Activated CD4-positive, alpha-beta memory T cell treated with anti-CD3 and anti-CD28 coated beads, Interleukin-2, amount 10 ng/mL, durations not matched to agents 7 days and 5 days (primary cell): ENCODE results near the gene TAF11. TPM values are rescaled to one million over a fixed set of nuclear protein-coding genes. Genes with fewer than 3 reads are reported as not detected.
"Not testable (repeated sequence)": the region's sequence is repeated elsewhere in the genome, so short reads cannot be mapped to it uniquely, and the experiment has no call there.

ENCODE experiments used
- CTCF ChIA-PET: fragments of 350-600 bp; sonication (Branson Sonifier 250); formaldehyde crosslinking; loops from one replicate; lab custom pipeline; 2021; ENCODE audit warnings: antibody characterized with exemption, inconsistent platforms; lab: Charles Lee
- POLR2A ChIA-PET: fragments of 350-600 bp; sonication (Branson Sonifier 250); formaldehyde crosslinking; loops from one replicate; lab custom pipeline; 2021; ENCODE audit warnings: antibody characterized with exemption; lab: Charles Lee
- DNase-seq: peaks from one replicate; pipeline ENCODE4 v3.0.0-alpha.2; 2020
- H3K27ac Mint-ChIP-seq: one replicate; pipeline ENCODE4 v1.8.0; 2021; ENCODE audit warnings: mild to moderate bottlenecking, mixed read lengths
- H3K27me3 Mint-ChIP-seq: one replicate; pipeline ENCODE4 v1.8.0; 2021; ENCODE audit warnings: mixed read lengths
- H3K36me3 Mint-ChIP-seq: one replicate; pipeline ENCODE4 v1.8.0; 2021; ENCODE audit warnings: low read depth, mixed read lengths
- H3K4me1 Mint-ChIP-seq: one replicate; pipeline ENCODE4 v1.8.0; 2021; ENCODE audit warnings: mixed read lengths
- H3K4me3 Mint-ChIP-seq: one replicate; pipeline ENCODE4 v1.8.0; 2021; ENCODE audit warnings: mild to moderate bottlenecking, mixed read lengths
- H3K9me3 Mint-ChIP-seq: one replicate; pipeline ENCODE4 v1.8.0; 2021; ENCODE audit warnings: mixed read lengths
- total RNA-seq, 2 experiments: library from RNA; stranded (reverse); gene quantifications; one replicate each; pipeline ENCODE4 v1.2.3, GENCODE V29; 2021

The TAF11 gene
- total RNA-seq, 2 experiments from 2014 or later, result 27.4 to 28.5 TPM

DNA sequence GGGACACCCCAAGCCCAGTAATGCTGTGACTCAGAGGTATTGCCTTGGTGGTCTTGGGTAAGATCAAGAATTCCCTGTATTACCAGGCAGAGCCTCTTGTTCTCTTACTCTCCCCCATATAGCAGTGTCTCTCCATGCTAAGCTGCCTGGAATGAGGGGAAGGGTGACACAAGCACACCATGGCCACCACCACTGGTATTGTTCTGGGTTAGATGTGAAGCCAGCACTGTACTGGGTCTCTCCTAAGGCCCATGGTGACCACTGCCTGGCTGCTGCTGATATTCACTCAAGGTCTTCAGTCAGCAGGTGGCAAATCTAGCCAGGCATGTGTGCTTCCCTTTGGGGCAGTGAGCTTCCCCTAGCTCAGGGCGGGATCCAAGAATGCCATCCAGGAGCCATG lies 36.5 kb downstream of the TAF11 start:
- CTCF ChIA-PET, result no interaction called here
- no peaks in the 10 kb centered on the region for H3K9me3 Mint-ChIP-seq
- no peak for DNase-seq
- POLR2A ChIA-PET, result interaction anchor here (1.2 to 1.5 kb wide), 2 partner anchors 36 to 38 kb away, joined by 3 read pairs; partner anchors contain the start of genes ANKS1A and TAF11
- peaks cover 5% of the 10 kb centered on the region for H3K36me3 Mint-ChIP-seq
- no peak overlapping the region for H3K4me3 Mint-ChIP-seq
- H3K4me1 Mint-ChIP-seq, result no peaks in the 10 kb centered on the region
- H3K27me3 Mint-ChIP-seq, result no peaks in the 10 kb centered on the region
- H3K27ac Mint-ChIP-seq, result no peak overlapping the region

DNA sequence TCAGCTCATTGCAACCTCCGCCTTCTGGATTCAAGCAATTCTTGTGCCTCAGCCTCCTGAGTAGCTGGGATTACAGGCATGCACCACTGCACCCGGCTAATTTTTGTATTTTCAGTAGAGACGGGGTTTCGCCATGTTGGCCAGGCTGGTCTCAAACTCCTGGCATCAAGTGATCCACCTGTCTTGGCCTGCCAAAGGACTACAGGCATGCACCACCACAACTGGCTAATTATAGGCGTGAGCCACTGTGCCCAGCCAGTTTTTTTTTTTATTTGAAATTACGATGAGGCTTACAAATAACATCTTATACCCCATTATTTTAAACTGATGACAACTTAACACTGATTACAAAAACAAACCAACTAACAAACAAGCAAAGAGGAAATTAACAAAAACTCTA lies 38.8 kb downstream of the TAF11 start:
- H3K9me3 Mint-ChIP-seq, H3K4me3 Mint-ChIP-seq, H3K27ac Mint-ChIP-seq, H3K36me3 Mint-ChIP-seq, DNase-seq, H3K27me3 Mint-ChIP-seq, POLR2A ChIA-PET, H3K4me1 Mint-ChIP-seq, CTCF ChIA-PET: not testable (repeated sequence)

DNA sequence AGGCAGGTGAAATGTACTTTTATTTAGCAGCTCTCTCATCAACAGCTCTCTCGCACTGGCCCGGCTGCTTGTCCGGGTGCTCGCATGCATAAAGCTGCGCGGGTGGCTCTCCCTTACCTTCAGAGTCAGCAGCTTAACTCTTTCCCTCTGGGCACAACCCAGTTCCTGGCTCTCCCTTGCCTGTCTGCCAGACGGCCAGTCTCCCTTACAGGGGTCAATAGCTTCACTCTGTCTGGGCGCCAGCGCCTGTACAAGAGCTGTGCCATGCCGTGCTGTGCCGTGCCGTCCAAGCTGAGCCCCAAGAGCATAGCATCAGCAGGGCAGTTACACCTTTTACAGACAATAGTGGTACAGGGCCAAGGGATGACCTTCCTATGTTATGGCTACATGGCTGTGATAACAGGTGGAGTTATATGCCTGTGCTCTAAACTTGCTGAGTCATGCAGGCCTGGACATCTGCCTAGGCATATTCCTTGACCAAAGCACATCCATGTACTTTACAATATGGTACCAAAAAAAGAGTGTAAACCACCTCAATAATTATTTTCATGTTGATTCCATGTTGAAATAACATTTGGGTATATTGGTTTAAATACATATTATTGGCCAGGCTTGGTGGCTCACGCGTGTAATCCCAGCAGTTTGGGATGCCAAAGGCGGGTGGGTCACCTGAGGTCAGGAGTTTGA lies 48.0 kb downstream of the TAF11 start:
- no peaks in the 10 kb centered on the region for H3K9me3 Mint-ChIP-seq
- H3K27ac Mint-ChIP-seq, result no peak overlapping the region
- no peaks in the 10 kb centered on the region for H3K27me3 Mint-ChIP-seq
- CTCF ChIA-PET, result no interaction called here
- no peak for DNase-seq
- H3K4me3 Mint-ChIP-seq, result no peak overlapping the region
- peaks cover 21% of the 10 kb centered on the region for H3K4me1 Mint-ChIP-seq
- peaks cover 24% of the 10 kb centered on the region for H3K36me3 Mint-ChIP-seq
- POLR2A ChIA-PET, result no interaction called here

DNA sequence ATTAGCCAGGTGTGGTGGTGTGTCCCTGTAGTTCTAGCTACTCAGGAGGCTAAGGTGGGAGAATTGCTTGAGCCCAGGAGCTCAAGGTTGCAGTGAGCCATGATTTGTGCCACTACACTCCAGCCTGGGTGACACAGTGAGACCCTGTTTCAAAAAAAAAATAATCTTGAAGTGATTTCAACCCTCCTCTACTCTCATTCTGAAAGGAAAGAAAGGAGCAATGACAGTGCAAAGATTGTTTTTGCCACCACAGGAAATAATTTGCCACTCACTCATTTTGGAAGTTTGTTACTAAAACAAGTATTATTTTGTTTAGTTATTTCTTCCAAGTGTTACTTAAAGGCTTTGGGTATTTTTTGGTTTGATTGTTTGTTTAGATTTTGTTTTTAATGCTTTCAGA lies 50.3 kb downstream of the TAF11 start:
- ChIA-PET POLR2A (no interaction called here), CTCF (interaction anchor here (0.8 kb wide), 1 partner anchor 13 kb away, joined by 3 read pairs; no protein-coding TSS in a partner anchor)
- Mint-ChIP-seq H3K27ac (no peak overlapping the region), H3K36me3 (peaks cover 27% of the 10 kb centered on the region), H3K4me3 (no peak overlapping the region), H3K27me3 (no peaks in the 10 kb centered on the region), H3K9me3 (no peaks in the 10 kb centered on the region), H3K4me1 (peaks cover 23% of the 10 kb centered on the region)
- no peak for DNase-seq

DNA sequence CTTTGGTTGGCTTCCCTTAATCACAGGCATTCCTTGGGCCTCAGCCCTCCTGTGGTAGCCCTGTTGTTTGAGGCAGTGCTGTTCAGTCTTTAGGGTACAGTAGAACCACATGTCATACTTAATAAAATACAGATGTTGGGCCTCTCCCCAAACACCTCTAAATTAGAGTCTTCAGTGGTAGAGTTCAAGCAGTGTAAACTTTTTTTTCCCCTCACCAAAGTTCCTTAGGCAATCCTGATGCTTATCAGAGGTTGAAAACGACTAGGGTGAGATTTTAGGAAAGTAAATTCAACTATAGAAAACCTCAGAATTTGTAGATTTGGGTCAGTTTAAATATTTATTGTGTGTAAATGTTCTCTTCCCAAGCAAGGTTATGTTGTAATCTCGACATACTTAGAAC lies 51.4 kb downstream of the TAF11 start:
- Mint-ChIP-seq H3K4me1 (peaks cover 23% of the 10 kb centered on the region), H3K4me3 (no peak overlapping the region), H3K27me3 (no peaks in the 10 kb centered on the region), H3K9me3 (no peaks in the 10 kb centered on the region), H3K27ac (no peak overlapping the region), H3K36me3 (peaks cover 27% of the 10 kb centered on the region)
- no peak for DNase-seq
- POLR2A ChIA-PET, result no interaction called here
- CTCF ChIA-PET, result interaction anchor here (0.8 kb wide), 1 partner anchor 14 kb away, joined by 3 read pairs; no protein-coding TSS in a partner anchor

DNA sequence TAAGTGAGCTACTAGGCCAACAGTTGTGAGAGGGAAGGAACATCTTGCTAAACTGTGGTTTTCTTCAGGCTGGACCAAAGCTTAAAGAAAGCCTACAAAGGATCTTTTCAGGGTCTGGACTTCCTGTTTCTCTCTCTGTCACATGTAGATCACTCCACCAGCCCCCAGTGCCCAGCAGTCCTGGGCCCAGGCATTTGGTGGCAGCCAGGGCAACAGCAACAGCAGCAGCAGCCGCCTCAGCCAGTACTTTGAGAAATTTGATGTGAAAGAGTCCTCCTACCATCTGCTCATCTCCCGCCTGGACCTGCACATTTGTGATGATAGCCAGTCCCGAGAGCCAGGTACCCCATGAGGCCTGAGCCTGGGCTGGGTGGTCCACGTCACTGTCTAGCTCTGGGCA lies 51.8 kb downstream of the TAF11 start:
- DNase-seq, result no peak
- H3K9me3 Mint-ChIP-seq, result no peaks in the 10 kb centered on the region
- peaks cover 27% of the 10 kb centered on the region for H3K36me3 Mint-ChIP-seq
- no peaks in the 10 kb centered on the region for H3K27me3 Mint-ChIP-seq
- H3K27ac Mint-ChIP-seq, result no peak overlapping the region
- ChIA-PET CTCF (no interaction called here), POLR2A (no interaction called here)
- H3K4me3 Mint-ChIP-seq, result no peak overlapping the region
- H3K4me1 Mint-ChIP-seq, result peaks cover 23% of the 10 kb centered on the region

DNA sequence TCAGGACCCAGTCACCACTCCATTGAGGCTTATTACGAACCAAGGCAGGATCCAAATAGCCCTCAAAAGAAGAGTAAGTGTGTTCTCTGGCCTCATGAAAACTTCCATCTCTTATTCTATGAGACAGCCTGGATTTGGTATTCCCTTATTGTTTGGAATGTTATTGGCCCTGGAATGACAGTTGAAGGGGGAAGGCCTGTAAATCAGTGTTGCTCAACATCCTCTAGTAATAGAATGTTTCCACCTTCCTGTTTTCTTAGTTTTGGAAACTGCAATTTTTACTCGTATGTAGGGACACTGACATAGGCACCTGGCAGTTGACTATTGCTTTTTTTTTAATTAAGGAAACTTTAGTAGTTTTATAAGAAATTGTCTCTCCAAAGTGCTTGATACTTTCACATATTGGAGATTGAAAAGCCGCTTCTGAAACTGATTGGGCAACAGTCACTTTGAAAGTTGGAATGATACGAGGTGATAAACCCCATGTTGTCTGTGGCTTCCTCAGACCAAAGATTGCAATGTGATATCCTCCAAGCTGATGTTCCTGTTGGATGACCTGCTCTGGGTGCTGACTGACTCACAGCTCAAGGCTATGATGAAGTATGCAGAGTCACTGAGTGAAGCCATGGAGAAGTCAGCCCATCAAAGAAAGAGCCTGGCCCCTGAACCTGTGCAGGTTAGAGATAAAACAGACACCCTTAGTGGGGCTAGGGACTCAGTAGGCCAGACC lies 52.9 kb downstream of the TAF11 start:
- ChIA-PET CTCF (no interaction called here), POLR2A (no interaction called here)
- Mint-ChIP-seq H3K4me1 (peaks cover 23% of the 10 kb centered on the region), H3K4me3 (no peak overlapping the region), H3K9me3 (no peaks in the 10 kb centered on the region), H3K36me3 (peaks cover 27% of the 10 kb centered on the region), H3K27me3 (no peaks in the 10 kb centered on the region), H3K27ac (no peak overlapping the region)
- DNase-seq, result no peak

DNA sequence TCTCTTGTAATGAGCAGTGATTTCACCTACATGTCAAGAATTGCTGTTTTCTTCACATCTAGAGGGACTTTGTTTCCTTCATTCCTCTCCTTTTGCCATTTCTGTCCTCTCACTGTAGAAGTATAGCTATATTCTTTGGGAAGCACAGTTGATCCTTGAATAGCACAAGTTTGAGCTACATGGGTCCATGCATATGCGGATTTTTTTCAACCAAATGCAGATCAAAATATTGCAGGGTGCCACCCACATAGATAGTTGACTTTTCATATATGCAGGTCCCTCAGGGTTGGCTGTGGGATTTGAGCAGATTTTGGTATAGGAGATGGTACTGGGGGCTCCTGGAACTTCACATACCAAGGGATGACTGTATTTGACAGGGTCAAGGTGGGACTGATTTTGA lies 54.9 kb downstream of the TAF11 start:
- peaks cover 15% of the 10 kb centered on the region for H3K4me1 Mint-ChIP-seq
- CTCF ChIA-PET, result no interaction called here
- no peaks in the 10 kb centered on the region for H3K27me3 Mint-ChIP-seq
- no peak overlapping the region for H3K4me3 Mint-ChIP-seq
- no peaks in the 10 kb centered on the region for H3K9me3 Mint-ChIP-seq
- peaks cover 26% of the 10 kb centered on the region for H3K36me3 Mint-ChIP-seq
- POLR2A ChIA-PET, result interaction anchor here (0.6 kb wide), 1 partner anchor 69 kb away, joined by 3 read pairs; no protein-coding TSS in a partner anchor
- no peak overlapping the region for H3K27ac Mint-ChIP-seq
- DNase-seq, result no peak

DNA sequence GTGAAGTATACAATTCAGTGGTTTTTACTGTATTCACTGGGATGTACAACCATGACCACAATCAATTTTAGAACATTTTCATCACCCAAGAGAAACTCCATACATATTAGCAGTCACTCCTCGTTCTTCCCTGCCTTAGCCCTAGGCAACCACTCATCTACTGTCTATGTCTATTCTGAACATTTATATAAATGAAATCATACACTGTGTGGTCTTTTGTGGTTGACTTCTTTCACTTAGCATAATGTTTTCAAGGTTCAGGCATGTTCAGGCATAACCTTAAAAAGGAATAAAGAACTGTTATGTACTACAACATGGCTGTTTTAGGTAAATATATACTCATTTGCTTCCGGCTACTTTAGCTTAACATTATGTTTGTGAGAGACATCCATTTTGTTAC lies 58.7 kb downstream of the TAF11 start:
- no peak for DNase-seq
- Mint-ChIP-seq H3K36me3 (peaks cover 17% of the 10 kb centered on the region), H3K27me3 (no peaks in the 10 kb centered on the region), H3K4me3 (no peak overlapping the region), H3K27ac (no peak overlapping the region), H3K4me1 (no peaks in the 10 kb centered on the region), H3K9me3 (no peaks in the 10 kb centered on the region)
- ChIA-PET POLR2A (no interaction called here), CTCF (no interaction called here)

Other genes with a start within 250 kb of the TAF11 start
- 10 to 100 TPM; 85.3 to 86.6 TPM for gene ILRUN, start 191.3 kb downstream of the TAF11 start, total RNA-seq
- 100 to 1,000 TPM in 1 of 2 experiments, 10 to 100 TPM in 1; 98.7 to 100 TPM for gene SNRPC, start 130.5 kb downstream of the TAF11 start, total RNA-seq
- 10 to 100 TPM; 12.3 to 12.6 TPM for gene BLTP3A, start 96.0 kb downstream of the TAF11 start, total RNA-seq
- 1 to 10 TPM; 8.8 to 9.5 TPM for gene ANKS1A, start 1.2 kb upstream of the TAF11 start, total RNA-seq